OCI-LY7 (cell line): ENCODE data around the gene TLE1. TPM values are rescaled to one million over a fixed set of nuclear protein-coding genes. Genes with fewer than 3 reads are reported as not detected.

Source experiments
- BruUV-seq: library from RNA; stranded (reverse); fragments of 400-500 nt; replicated peaks from 2 replicates; lab custom pipeline; 2021; lab: Mats Ljungman, UMichigan
- CTCF ChIA-PET: fragments of 300-600 bp; sonication (Branson Sonifier 250); formaldehyde crosslinking; loops from one replicate; lab custom pipeline; 2022; ENCODE audit warnings: antibody characterized with exemption; ENCODE audit not compliant: unreplicated experiment; lab: Charles Lee
- POLR2A ChIA-PET: fragments of 300-600 bp; sonication (Branson Sonifier 250); formaldehyde crosslinking; loops from one replicate; lab custom pipeline; 2022; ENCODE audit warnings: antibody characterized with exemption; lab: Charles Lee
- DNase-seq: peaks from one replicate; pipeline ENCODE4 v3.0.0-alpha.2; 2015; ENCODE audit warnings: low spot score
- H2AFZ ChIP-seq: fragments of 200-600 bp; sonication (generic), shearing (Covaris generic); 2 replicates; pipeline ENCODE4 v1.6.1; 2014; ENCODE audit warnings: mild to moderate bottlenecking, antibody characterized with exemption, low read length, moderate library complexity
- H3K27ac ChIP-seq: fragments of 200-600 bp; sonication (generic); 2 replicates; pipeline ENCODE4 v1.5.1; 2014; ENCODE audit warnings: mixed run types, low read depth, mild to moderate bottlenecking, moderate library complexity, low read length, inconsistent platforms; ENCODE audit not compliant: poor library complexity, severe bottlenecking
- H3K36me3 ChIP-seq: fragments of 200-600 bp; sonication (generic); 2 replicates; pipeline ENCODE4 v1.6.1; 2014; ENCODE audit warnings: mild to moderate bottlenecking, antibody characterized with exemption, low read length, moderate library complexity, mixed read lengths; ENCODE audit not compliant: insufficient read depth
- H3K4me1 ChIP-seq: fragments of 200-600 bp; sonication (generic); 2 replicates; pipeline ENCODE4 v1.5.1; 2014; ENCODE audit warnings: mild to moderate bottlenecking, low read length; ENCODE audit not compliant: insufficient read depth, poor library complexity, severe bottlenecking
- H3K4me2 ChIP-seq: fragments of 200-600 bp; sonication (generic); 2 replicates; pipeline ENCODE4 v1.6.1; 2014; ENCODE audit warnings: mild to moderate bottlenecking, low read length
- H3K4me3 ChIP-seq: fragments of 200-600 bp; sonication (generic); 2 replicates; pipeline ENCODE4 v1.5.1; 2014; ENCODE audit warnings: mild to moderate bottlenecking, low read depth, low read length; ENCODE audit not compliant: poor library complexity, severe bottlenecking
- H3K79me2 ChIP-seq: fragments of 200-600 bp; sonication (generic); 2 replicates; pipeline ENCODE4 v1.6.1; 2016; ENCODE audit warnings: low read depth, mild to moderate bottlenecking, low read length, moderate library complexity, mixed read lengths; ENCODE audit not compliant: insufficient read depth
- H3K9me2 ChIP-seq: fragments of 200-600 bp; sonication (generic); 2 replicates; pipeline ENCODE4 v1.6.1; 2016; ENCODE audit warnings: mild to moderate bottlenecking, low read length, mixed read lengths; ENCODE audit not compliant: insufficient read depth
- H3K9me3 ChIP-seq: fragments of 200-600 bp; sonication (generic); 2 replicates; pipeline ENCODE4 v1.6.1; 2014; ENCODE audit warnings: mild to moderate bottlenecking, mixed run types, low read length, mixed read lengths
- H4K20me1 ChIP-seq: fragments of 200-600 bp; sonication (generic); 2 replicates; pipeline ENCODE4 v1.6.1; 2014; ENCODE audit warnings: mild to moderate bottlenecking, antibody characterized with exemption, low read length, moderate library complexity, mixed read lengths; ENCODE audit not compliant: insufficient read depth
- CTCF ChIP-seq: fragments of 200-600 bp; sonication (generic); conservative IDR thresholded peaks from 2 replicates; pipeline ENCODE4 v1.5.1; 2014; ENCODE audit warnings: mild to moderate bottlenecking, antibody characterized with exemption, low read length, moderate library complexity, mixed read lengths
- EZH2phosphoT487 ChIP-seq: fragments of 200-600 bp; sonication (generic); IDR thresholded peaks from 2 replicates; pipeline ENCODE4 v1.6.1; 2018; ENCODE audit warnings: low read depth, borderline replicate concordance, mild to moderate bottlenecking, mixed run types, antibody characterized with exemption, low read length, moderate library complexity, mixed read lengths
- intact Hi-C: fragments of 100-400 bp; cut with micrococcal nuclease; formaldehyde crosslinking; loops from one replicate; pipeline ENCODE4 v1.10.0; 2022; ENCODE audit not compliant: unreplicated experiment
- total RNA-seq, 2 experiments: library from RNA; depleted of rRNA in 1 of 2; stranded (reverse); fragments of >200 nt in 1 of 2; shearing (Covaris generic) in 1 of 2; gene quantifications; 2 replicates each; pipeline ENCODE4 v1.2.3, GENCODE V29; 2014 to 2022

TLE1 gene
- total RNA-seq, 2 experiments from 2014 or later, result 0.13 TPM; not detected in 1

GRCh38 chr9:81628897-81629296, 60.5 kb downstream of the TLE1 start:
- ChIA-PET CTCF (no interaction called here), POLR2A (no interaction called here)
- Histone ChIP-seq H3K36me3 (no peaks in the 10 kb centered on the region), H3K79me2 (no peaks in the 10 kb centered on the region), H3K9me3 (no peaks in the 10 kb centered on the region), H4K20me1 (no peaks in the 10 kb centered on the region), H3K4me3 (no peak overlapping the region), H3K4me1 (no peaks in the 10 kb centered on the region), H2AFZ (no peak overlapping the region), H3K27ac (no peak overlapping the region), H3K4me2 (no peak overlapping the region), H3K9me2 (no peaks in the 10 kb centered on the region)
- DNase-seq, result no peak
- TF ChIP-seq CTCF, result no peak
- TF ChIP-seq EZH2phosphoT487, result no peak
- no TSS peak for BruUV-seq
- intact Hi-C loops, result no loop called here

GRCh38 chr9:81627481-81627880, 61.9 kb downstream of the TLE1 start:
- CTCF ChIA-PET, result no interaction called here
- POLR2A ChIA-PET, result no interaction called here
- intact Hi-C loops, result no loop called here

DNA sequence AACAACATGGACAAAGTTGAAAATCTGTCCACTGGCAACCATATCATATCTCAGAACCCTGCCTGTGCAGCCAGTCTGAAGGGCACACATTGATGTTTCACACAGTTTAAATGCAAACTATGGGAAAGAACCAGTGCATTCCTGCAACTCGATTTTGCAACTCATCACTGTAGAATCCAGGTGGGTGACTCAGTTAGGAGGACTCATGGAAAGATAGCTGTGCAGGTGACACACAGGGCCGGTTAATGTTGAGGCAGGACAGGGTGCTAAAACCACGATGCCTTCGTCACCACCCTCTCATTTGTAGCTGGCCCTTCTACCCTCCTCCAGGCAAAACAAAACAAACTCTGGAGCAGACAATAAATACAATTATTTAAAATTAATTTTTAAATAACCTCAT, 62.8 kb downstream of the TLE1 start:
- TF ChIP-seq CTCF (no peak), EZH2phosphoT487 (no peak)
- no peaks in the 10 kb centered on the region for H4K20me1 ChIP-seq
- no peaks in the 10 kb centered on the region for H3K79me2 ChIP-seq

More at GRCh38 chr9:81627481-81627880, 61.9 kb downstream of the TLE1 start:
- no peak for DNase-seq
- no peak overlapping the region for H2AFZ ChIP-seq
- no peaks in the 10 kb centered on the region for H3K4me1 ChIP-seq
- H3K79me2 ChIP-seq, result no peaks in the 10 kb centered on the region
- no peak overlapping the region for H3K4me3 ChIP-seq
- no peak for TF ChIP-seq CTCF
- BruUV-seq, result no TSS peak
- H3K9me2 ChIP-seq, result no peaks in the 10 kb centered on the region
- no peaks in the 10 kb centered on the region for H3K9me3 ChIP-seq
- H4K20me1 ChIP-seq, result no peaks in the 10 kb centered on the region
- no peak overlapping the region for H3K4me2 ChIP-seq
- H3K36me3 ChIP-seq, result no peaks in the 10 kb centered on the region
- no peak overlapping the region for H3K27ac ChIP-seq

More for the DNA sequence above, 62.8 kb downstream of the TLE1 start:
- ChIA-PET CTCF (no interaction called here), POLR2A (interaction anchor here (0.5 kb wide), 1 partner anchor 13 kb away, joined by 3 read pairs; no protein-coding TSS in a partner anchor)
- no peak for DNase-seq
- H2AFZ ChIP-seq, result no peak overlapping the region
- intact Hi-C loops, result no loop called here
- no peaks in the 10 kb centered on the region for H3K36me3 ChIP-seq
- H3K4me1 ChIP-seq, result no peaks in the 10 kb centered on the region
- no peak overlapping the region for H3K4me3 ChIP-seq
- H3K4me2 ChIP-seq, result no peak overlapping the region
- H3K9me3 ChIP-seq, result no peaks in the 10 kb centered on the region
- H3K27ac ChIP-seq, result no peak overlapping the region
- no peaks in the 10 kb centered on the region for H3K9me2 ChIP-seq
- no TSS peak for BruUV-seq
